NCI-H1105 treated with DMSO at 0.1 percent for 48 hours (cell line): ENCODE results near the gene ABCC11.
A peak's percentile ranks its signal among the peaks of the same experiment; 100 is the strongest.

ENCODE experiments used
- DNase-seq: peaks from one replicate; lab custom pipeline; 2025; lab: John Stamatoyannopoulos, UW

Gene ABCC11

GRCh38 chr16:48164907-48165715 lies 82.2 kb downstream of the ABCC11 start:
- DNase-seq: peak; percentile 60

- DNase-seq: no peak
Measured at GRCh38 chr16:48162839-48163410, 84.4 kb downstream of the ABCC11 start.

DNA sequence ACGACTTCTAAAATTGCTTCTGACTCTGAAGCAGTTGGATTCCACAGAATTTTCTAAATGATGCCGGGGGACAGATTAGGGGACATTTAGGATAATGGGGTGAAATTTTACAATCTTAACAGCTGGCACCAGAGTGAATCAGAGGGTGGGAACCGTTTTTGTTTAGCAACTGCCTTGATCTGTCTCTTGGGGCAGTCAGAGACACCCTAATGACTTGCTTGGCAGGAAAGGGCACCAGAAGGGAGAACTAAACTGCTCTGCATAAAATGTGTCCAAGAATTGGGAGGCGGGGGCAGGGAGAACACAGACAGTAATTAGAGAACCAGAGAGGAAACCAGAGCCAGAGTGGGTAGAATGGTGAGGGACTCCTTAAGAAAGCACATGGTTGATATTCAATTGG lies 85.4 kb downstream of the ABCC11 start:
- no peak for DNase-seq

DNA sequence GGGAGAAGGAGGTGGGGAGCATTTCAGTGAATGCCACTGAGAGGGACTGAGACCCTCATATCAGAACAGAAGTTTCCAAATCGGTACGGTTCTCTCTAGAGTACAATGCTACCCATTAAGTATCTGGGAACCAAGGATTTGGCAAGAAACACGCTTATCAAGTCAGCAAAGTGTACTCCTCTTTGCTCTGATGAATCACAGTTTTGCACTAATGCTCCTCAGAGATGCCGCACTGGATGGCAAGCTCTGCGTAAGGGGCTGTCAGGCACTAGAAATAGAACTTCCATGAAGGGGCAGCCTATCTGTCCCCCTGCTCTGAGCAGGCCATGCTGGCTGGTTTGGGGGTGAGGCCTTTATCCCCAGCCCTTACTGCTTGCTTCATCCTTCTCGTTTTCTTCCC lies 86.8 kb downstream of the ABCC11 start:
- no peak for DNase-seq

- DNase-seq: no peak
Measured at GRCh38 chr16:48158296-48158695, 89.0 kb downstream of the ABCC11 start.

GRCh38 chr16:48157794-48158193 lies 89.5 kb downstream of the ABCC11 start:
- DNase-seq: no peak

DNA sequence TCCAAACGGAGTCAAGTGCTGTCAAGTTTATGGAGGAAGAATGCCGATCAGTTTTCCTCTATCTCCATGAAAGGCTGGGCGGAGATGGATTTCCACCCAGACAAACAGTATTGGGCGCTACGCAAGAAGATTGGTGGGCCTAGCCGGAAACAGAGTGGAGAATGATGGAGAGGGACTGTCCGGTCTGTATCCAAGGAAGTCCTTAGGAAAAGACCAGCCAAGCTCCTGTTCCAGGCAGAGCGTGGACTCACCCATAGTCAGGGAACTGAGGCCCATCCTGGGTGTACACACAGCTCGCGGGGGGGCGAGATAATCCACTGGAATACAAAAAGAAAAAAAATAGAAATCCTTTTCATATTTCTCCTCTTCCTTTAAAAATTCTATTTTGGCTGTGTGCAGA lies 90.0 kb downstream of the ABCC11 start:
- no peak for DNase-seq

DNA sequence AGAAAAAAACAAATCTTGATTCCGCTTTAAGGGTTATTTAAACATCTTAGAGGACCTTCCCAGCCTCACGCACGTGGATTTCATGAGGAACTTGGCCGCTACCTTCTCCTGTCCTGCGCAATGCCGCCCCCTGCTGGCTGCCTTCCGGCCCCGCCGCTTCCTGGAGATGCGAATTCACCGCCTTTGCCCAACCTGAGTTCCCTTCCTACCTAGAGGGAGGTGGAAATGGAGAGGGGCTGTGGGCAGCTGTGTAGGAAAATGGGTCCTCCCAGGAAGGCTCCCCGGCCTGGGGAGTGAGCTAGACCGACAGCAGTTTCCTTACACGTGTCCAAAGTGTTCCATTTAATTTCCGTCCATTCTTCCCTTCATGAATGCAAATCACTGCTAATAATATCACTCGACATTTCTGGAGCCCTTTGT lies 90.5 kb downstream of the ABCC11 start:
- DNase-seq: peak; percentile 74

- no peak for DNase-seq
Measured at GRCh38 chr16:48155926-48156789, 91.2 kb downstream of the ABCC11 start, which contains the start of gene ABCC12. Gene ABCC12 (minus strand): TSS chr16:48155993. CDS start chr16:48146424, 9,569 bp downstream.

DNA sequence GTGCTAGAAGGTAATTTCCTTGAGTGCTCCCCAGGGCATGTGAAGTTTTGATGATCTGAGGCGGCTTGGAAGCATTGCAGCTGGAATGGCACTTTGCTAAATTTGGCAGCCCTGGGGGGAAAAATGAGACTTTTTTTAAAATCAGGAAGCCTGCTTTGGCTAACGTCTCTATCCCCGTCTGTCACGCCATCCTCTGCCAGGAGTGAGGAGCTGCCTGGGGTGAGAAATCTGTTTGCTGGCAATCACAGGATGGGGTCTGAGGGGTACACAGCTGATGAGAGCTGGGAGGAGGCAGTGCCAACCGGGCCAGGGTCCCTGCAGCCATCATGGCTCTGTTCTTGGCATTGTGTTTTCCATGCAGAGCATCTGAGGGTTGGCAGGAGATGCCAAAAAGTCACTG lies 93.6 kb downstream of the ABCC11 start:
- no peak for DNase-seq

GRCh38 chr16:48152226-48152625 lies 95.1 kb downstream of the ABCC11 start:
- no peak for DNase-seq

GRCh38 chr16:48150707-48151106 lies 96.6 kb downstream of the ABCC11 start:
- DNase-seq: no peak

DNA sequence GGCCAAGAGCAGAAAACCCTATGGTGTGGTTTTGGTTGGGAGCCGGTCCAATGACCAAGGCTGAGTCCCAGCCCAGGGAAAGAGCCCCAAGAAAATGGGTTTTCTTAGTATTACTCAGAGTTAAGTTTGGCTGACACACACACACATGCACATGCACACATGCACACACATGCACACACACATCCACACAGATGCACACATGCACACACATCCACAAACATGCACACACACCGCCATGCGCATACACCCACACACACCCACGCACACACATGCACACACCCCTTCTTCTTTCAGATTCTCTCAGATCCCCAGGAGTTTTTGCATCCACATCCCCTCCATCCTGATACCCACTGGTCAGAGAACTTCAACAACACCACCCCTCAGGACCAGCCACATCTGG lies 100.6 kb downstream of the ABCC11 start:
- DNase-seq: no peak

GRCh38 chr16:48146131-48146530 lies 101.2 kb downstream of the ABCC11 start:
- no peak for DNase-seq

- DNase-seq: no peak
Measured at GRCh38 chr16:48143812-48144368, 103.4 kb downstream of the ABCC11 start.

DNA sequence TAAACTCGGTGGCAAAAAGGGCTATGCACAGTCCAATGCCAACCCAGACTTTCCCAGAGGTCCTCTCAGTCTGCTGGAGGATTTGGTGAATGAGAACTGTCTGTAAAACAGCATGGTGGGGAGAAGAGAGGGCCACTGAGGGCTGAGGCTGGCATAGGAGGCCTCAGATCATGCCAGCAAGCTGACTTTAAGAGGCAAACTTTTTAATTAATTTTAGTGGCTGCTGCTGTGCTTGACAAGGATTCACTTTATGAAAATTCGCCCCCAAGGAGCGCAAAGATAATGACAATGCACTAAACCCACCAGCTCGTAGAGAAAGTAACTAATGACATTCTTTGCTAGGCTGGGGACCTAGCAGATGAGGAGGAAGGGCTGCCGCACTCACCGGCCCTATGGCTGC lies 106.5 kb downstream of the ABCC11 start:
- no peak for DNase-seq

GRCh38 chr16:48139517-48139916 lies 107.8 kb downstream of the ABCC11 start:
- no peak for DNase-seq

DNA sequence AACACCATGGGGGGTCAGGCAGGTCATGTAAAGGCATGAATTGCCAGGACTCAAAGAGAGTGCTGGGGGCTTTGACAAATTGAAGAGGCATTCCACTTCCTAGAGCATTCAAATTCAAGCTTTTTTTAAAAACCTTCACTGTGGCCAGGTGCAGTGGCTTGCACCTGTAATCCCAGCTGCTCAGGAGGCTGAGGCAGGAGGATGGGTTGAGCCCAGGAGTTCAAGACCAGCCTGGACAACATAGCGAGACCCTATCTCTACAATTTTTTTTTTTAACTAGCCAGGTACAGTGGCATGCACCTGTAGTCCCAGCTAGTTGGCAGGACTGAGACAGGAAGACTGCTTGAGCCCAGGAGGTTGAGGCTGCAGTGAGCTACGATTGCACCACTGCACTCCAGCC lies 108.8 kb downstream of the ABCC11 start:
- no peak for DNase-seq

GRCh38 chr16:48137822-48138221 lies 109.5 kb downstream of the ABCC11 start:
- no peak for DNase-seq

- no peak for DNase-seq
Measured at GRCh38 chr16:48136547-48137360, 110.6 kb downstream of the ABCC11 start.

DNA sequence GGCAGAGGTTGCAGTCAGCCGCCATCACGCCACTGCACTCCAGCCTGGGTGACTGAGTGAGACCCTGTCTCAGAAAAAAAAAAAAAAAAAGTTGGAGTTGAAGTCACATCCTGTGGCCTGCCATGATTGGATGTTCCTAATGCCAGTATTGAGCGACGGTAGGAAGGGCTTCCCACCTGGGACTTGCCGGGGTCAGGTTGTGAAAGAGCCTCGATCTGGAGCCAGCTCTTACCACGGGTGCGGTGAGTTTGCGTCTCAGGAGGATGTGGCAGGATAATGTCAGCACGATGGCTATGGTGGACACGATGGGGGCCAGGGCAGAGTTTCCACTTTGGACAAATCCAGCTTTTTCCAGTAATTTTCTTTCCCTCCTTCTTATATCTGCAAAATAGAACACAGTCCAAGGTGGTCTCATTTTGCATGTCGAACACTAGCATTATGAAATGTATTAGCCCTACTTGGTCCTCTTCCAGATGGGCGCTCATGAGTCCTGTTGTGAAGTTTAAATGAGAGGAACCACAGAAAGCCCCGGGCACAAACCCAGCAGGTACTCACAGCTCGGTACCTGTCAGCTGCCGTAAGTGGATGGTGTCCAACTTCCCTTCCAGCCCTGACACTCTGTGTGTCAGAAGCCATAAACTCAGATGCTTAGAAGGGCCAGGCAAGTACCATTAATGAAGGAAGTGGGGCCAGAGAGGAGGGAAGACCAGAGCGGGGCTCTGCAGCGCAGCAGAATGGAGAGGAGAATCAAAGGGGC lies 113.7 kb downstream of the ABCC11 start:
- DNase-seq: no peak
